GM04503 (cell line): ENCODE data around the gene TNFSF10.
"Not testable (repeated sequence)": the region's sequence is repeated elsewhere in the genome, so short reads cannot be mapped to it uniquely, and the experiment has no call there.

Experiments
- DNase-seq: peaks from one replicate; pipeline ENCODE4 v3.0.0-alpha.2; 2012; ENCODE audit warnings: low read depth

Gene TNFSF10

GRCh38 chr3:172543884-172544283, 20.7 kb upstream of the TNFSF10 start:
- DNase-seq = no peak

GRCh38 chr3:172543419-172543818, 20.2 kb upstream of the TNFSF10 start:
- no peak for DNase-seq

GRCh38 chr3:172542999-172543398, 19.8 kb upstream of the TNFSF10 start:
- DNase-seq = no peak

- no peak for DNase-seq
Measured at GRCh38 chr3:172541945-172542488, 18.8 kb upstream of the TNFSF10 start.

GRCh38 chr3:172540049-172540448, 16.8 kb upstream of the TNFSF10 start:
- no peak for DNase-seq

GRCh38 chr3:172539273-172539672, 16.0 kb upstream of the TNFSF10 start:
- no peak for DNase-seq

GRCh38 chr3:172538368-172539151, 15.3 kb upstream of the TNFSF10 start:
- no peak for DNase-seq

- no peak for DNase-seq
Measured at GRCh38 chr3:172537507-172538158, 14.4 kb upstream of the TNFSF10 start.

- no peak for DNase-seq
Measured at GRCh38 chr3:172536993-172537419, 13.8 kb upstream of the TNFSF10 start.

- no peak for DNase-seq
Measured at GRCh38 chr3:172536505-172536904, 13.3 kb upstream of the TNFSF10 start.

- DNase-seq = no peak
Measured at GRCh38 chr3:172530566-172530965, 7.3 kb upstream of the TNFSF10 start.

- no peak for DNase-seq
Measured at GRCh38 chr3:172530101-172530561, 6.9 kb upstream of the TNFSF10 start.

GRCh38 chr3:172528677-172529076, 5.4 kb upstream of the TNFSF10 start:
- no peak for DNase-seq

- DNase-seq = no peak
Measured at GRCh38 chr3:172527306-172527705, 4.1 kb upstream of the TNFSF10 start.

GRCh38 chr3:172525116-172525613, 1.9 kb upstream of the TNFSF10 start:
- no peak for DNase-seq

- no peak for DNase-seq
Measured at GRCh38 chr3:172524611-172525010, 1.4 kb upstream of the TNFSF10 start.

- DNase-seq = not testable (repeated sequence)
Measured at GRCh38 chr3:172521837-172522726, 1.1 kb downstream of the TNFSF10 start.

GRCh38 chr3:172520301-172520831, 2.9 kb downstream of the TNFSF10 start:
- DNase-seq = peak; percentile 44

- no peak for DNase-seq
Measured at GRCh38 chr3:172519740-172520139, 3.5 kb downstream of the TNFSF10 start.

- DNase-seq = no peak
Measured at GRCh38 chr3:172518929-172519640, 4.1 kb downstream of the TNFSF10 start.

GRCh38 chr3:172517859-172518466, 5.3 kb downstream of the TNFSF10 start:
- DNase-seq = no peak
